GM23338 (cell line): ENCODE measurements around the gene TRIM23. TPM values are rescaled to one million over a fixed set of nuclear protein-coding genes. Genes with fewer than 3 reads are reported as not detected.

Experiments
- ATAC-seq: fragments of 200-7000 bp; cut with Tn5 transposase; 3 replicates; pipeline ENCODE4 v1.9.1; 2020
- DNase-seq: peaks from one replicate; pipeline ENCODE4 v3.0.0-alpha.2; 2015; ENCODE audit warnings: low spot score
- H2AFZ ChIP-seq: fragments of 200-600 bp; sonication (generic); 2 replicates; pipeline ENCODE4 v1.8.0; 2016; ENCODE audit warnings: antibody characterized with exemption, mild to moderate bottlenecking, moderate library complexity
- H3F3A ChIP-seq: fragments of 200-600 bp; sonication (generic); replicated peaks from 2 replicates; pipeline ENCODE4 v1.8.0; 2017; ENCODE audit warnings: antibody characterized with exemption, mixed run types, low read depth
- H3K27ac ChIP-seq: fragments of 200-600 bp; sonication (generic); 2 replicates; pipeline ENCODE4 v1.6.1; 2016; ENCODE audit warnings: low read depth
- H3K27me3 ChIP-seq: fragments of 200-600 bp; sonication (generic); 2 replicates; pipeline ENCODE4 v1.8.0; 2016; ENCODE audit warnings: mild to moderate bottlenecking, mixed run types, moderate library complexity; ENCODE audit not compliant: insufficient read depth
- H3K36me3 ChIP-seq: fragments of 200-600 bp; sonication (generic); 2 replicates; pipeline ENCODE4 v1.8.0; 2016; ENCODE audit warnings: mild to moderate bottlenecking; ENCODE audit not compliant: insufficient read depth
- H3K4me1 ChIP-seq: fragments of 200-600 bp; sonication (generic); 2 replicates; pipeline ENCODE4 v1.8.0; 2016; ENCODE audit warnings: mild to moderate bottlenecking, moderate library complexity; ENCODE audit not compliant: insufficient read depth
- H3K4me2 ChIP-seq: fragments of 200-600 bp; sonication (generic); 2 replicates; pipeline ENCODE4 v1.7.1; 2017; ENCODE audit warnings: mixed run types
- H3K4me3 ChIP-seq: fragments of 200-600 bp; sonication (generic); 2 replicates; pipeline ENCODE4 v1.6.1; 2016; ENCODE audit warnings: mixed run types
- H3K79me2 ChIP-seq: fragments of 200-600 bp; sonication (generic); replicated peaks from 2 replicates; pipeline ENCODE4 v1.8.0; 2017; ENCODE audit warnings: mild to moderate bottlenecking; ENCODE audit not compliant: insufficient read depth
- H3K9me2 ChIP-seq: fragments of 200-600 bp; sonication (generic); 2 replicates; pipeline ENCODE4 v1.8.0; 2017; ENCODE audit not compliant: insufficient read depth
- H4K20me1 ChIP-seq: fragments of 200-600 bp; sonication (generic); replicated peaks from 2 replicates; pipeline ENCODE4 v1.8.0; 2017; ENCODE audit warnings: mild to moderate bottlenecking; ENCODE audit not compliant: insufficient read depth
- H3K27ac Mint-ChIP-seq: 2 replicates; pipeline ENCODE4 v1.8.0; 2020; ENCODE audit warnings: inconsistent platforms, mild to moderate bottlenecking, moderate library complexity, mixed read lengths
- H3K27me3 Mint-ChIP-seq: 3 replicates; pipeline ENCODE4 v1.8.0; 2022; ENCODE audit warnings: low read depth, mild to moderate bottlenecking, moderate library complexity, mixed read lengths, inconsistent platforms; ENCODE audit not compliant: insufficient read depth, poor library complexity
- H3K36me3 Mint-ChIP-seq: 3 replicates; pipeline ENCODE4 v1.8.0; 2021; ENCODE audit warnings: low read depth, mild to moderate bottlenecking, inconsistent platforms, moderate library complexity, mixed read lengths
- H3K4me1 Mint-ChIP-seq: 3 replicates; pipeline ENCODE4 v1.8.0; 2020; ENCODE audit warnings: mild to moderate bottlenecking, inconsistent platforms, mixed read lengths
- H3K4me3 Mint-ChIP-seq: 3 replicates; pipeline ENCODE4 v1.8.0; 2021; ENCODE audit warnings: moderate library complexity, mild to moderate bottlenecking, inconsistent platforms, mixed read lengths
- H3K9me3 Mint-ChIP-seq: 3 replicates; pipeline ENCODE4 v1.8.0; 2020; ENCODE audit warnings: moderate library complexity, mild to moderate bottlenecking, inconsistent platforms, mixed read lengths
- CREB1 ChIP-seq: fragments of 250-450 bp; sonication (Bioruptor Pico); IDR thresholded peaks from 2 replicates; pipeline ENCODE4 v1.5.0; 2020; ENCODE audit warnings: low read depth, mild to moderate bottlenecking, moderate library complexity
- EZH2 ChIP-seq: fragments of 200-600 bp; sonication (generic); IDR thresholded peaks from one replicate; pipeline ENCODE4 v1.8.0; 2017; ENCODE audit warnings: antibody characterized with exemption, mild to moderate bottlenecking, low read depth; ENCODE audit not compliant: unreplicated experiment
- EZH2phosphoT487 ChIP-seq: fragments of 200-600 bp; sonication (generic); IDR thresholded peaks from one replicate; pipeline ENCODE4 v1.8.1; 2018; ENCODE audit warnings: antibody characterized with exemption; ENCODE audit not compliant: unreplicated experiment
- JUNB ChIP-seq: IDR thresholded peaks from one replicate; pipeline ENCODE4 v1.6.1; 2016; ENCODE audit warnings: antibody characterized with exemption; ENCODE audit not compliant: unreplicated experiment
- NANOG ChIP-seq: IDR thresholded peaks from 2 replicates; pipeline ENCODE4 v1.6.1; 2016; ENCODE audit warnings: antibody characterized with exemption, borderline replicate concordance
- POLR2AphosphoS5 ChIP-seq: IDR thresholded peaks from 2 replicates; pipeline ENCODE4 v1.6.1; 2016; ENCODE audit warnings: antibody characterized with exemption, low read depth
- REST ChIP-seq: IDR thresholded peaks from one replicate; pipeline ENCODE4 v1.6.1; 2018; ENCODE audit warnings: antibody characterized with exemption; ENCODE audit not compliant: unreplicated experiment
- STAT1 ChIP-seq: IDR thresholded peaks from one replicate; pipeline ENCODE4 v1.6.1; 2016; ENCODE audit warnings: antibody characterized with exemption; ENCODE audit not compliant: unreplicated experiment
- ZNF114 ChIP-seq: fragments of 250-450 bp; sonication (Bioruptor Pico); IDR thresholded peaks from 2 replicates; pipeline ENCODE4 v1.5.0; 2020; ENCODE audit warnings: mild to moderate bottlenecking, moderate library complexity
- ZNF331 ChIP-seq: fragments of 250-450 bp; sonication (Bioruptor Pico); IDR thresholded peaks from 2 replicates; pipeline ENCODE4 v1.5.0; 2020; ENCODE audit warnings: low read depth, mild to moderate bottlenecking, moderate library complexity
- ZNF462 ChIP-seq: fragments of 250-450 bp; sonication (Bioruptor Pico); IDR thresholded peaks from 2 replicates; pipeline ENCODE4 v1.5.0; 2020; ENCODE audit warnings: mild to moderate bottlenecking, moderate library complexity
- polyA plus RNA-seq: library from polyadenylated mRNA; unstranded; fragments of >200 nt; fragmentation: Nextera tagmentation; extraction: Ambion mirVana; gene quantifications from 2 replicates; pipeline ENCODE4 v1.2.1, GENCODE V29; 2016
- total RNA-seq: library from RNA; depleted of rRNA; stranded (reverse); fragments of >200 nt; shearing (Covaris generic); gene quantifications from 2 replicates; pipeline ENCODE4 v1.2.3, GENCODE V29; 2014
- TF ChIP-seq, protein P1 (sequence below), 2 experiments: fragments of 200-600 bp in 1 of 2; sonication (generic) in 1 of 2; conservative IDR thresholded peaks; 2 replicates each; pipeline versions ENCODE4 v1.5.1 to v1.6.1; 2016 to 2017; ENCODE audit warnings: antibody characterized with exemption in 2 of 2, low read depth in 2 of 2, mild to moderate bottlenecking in 2 of 2, moderate library complexity in 1 of 2
- TF ChIP-seq, protein P2 (sequence below): IDR thresholded peaks from 2 replicates; pipeline ENCODE4 v1.6.1; 2016; ENCODE audit warnings: antibody characterized with exemption

Gene TRIM23
- total and polyA plus RNA-seq, 2 experiments from 2014 or later, result 5.4 to 10.4 TPM

- H2AFZ ChIP-seq, result no peak overlapping the region
- no peak overlapping the region for H3K27ac ChIP-seq
- no peak overlapping the region for H3K4me3 ChIP-seq
- ATAC-seq (no peak), DNase-seq (no peak)
- no peaks in the 10 kb centered on the region; the same call in 1 of the 2 replicates for H4K20me1 ChIP-seq
- Mint-ChIP-seq H3K4me1 (no peaks in the 10 kb centered on the region), H3K9me3 (no peaks in the 10 kb centered on the region), H3K36me3 (peaks cover 55% of the 10 kb centered on the region), H3K27ac (no peak overlapping the region), H3K4me3 (no peak overlapping the region), H3K27me3 (no peaks in the 10 kb centered on the region)
- H3K4me1 ChIP-seq, result no peaks in the 10 kb centered on the region
- H3K27me3 ChIP-seq, result no peaks in the 10 kb centered on the region
- H3F3A ChIP-seq, result no peaks in the 10 kb centered on the region
- no peaks in the 10 kb centered on the region for H3K79me2 ChIP-seq
- no peaks in the 10 kb centered on the region; the same call in 1 of the 2 replicates for H3K9me2 ChIP-seq
- no peak for TF ChIP-seq ZNF331 (CRISPR knock-in tag)
- TF ChIP-seq ZNF114, result no peak
- no peak for TF ChIP-seq REST
- TF ChIP-seq JUNB, result no peak
- no peak for TF ChIP-seq ZNF462 (CRISPR knock-in tag)
- TF ChIP-seq NANOG, result no peak
- no peak for TF ChIP-seq STAT1
- TF ChIP-seq POLR2AphosphoS5, result no peak
- no peak for TF ChIP-seq CREB1 (CRISPR knock-in tag)
- TF ChIP-seq, protein P1, sequence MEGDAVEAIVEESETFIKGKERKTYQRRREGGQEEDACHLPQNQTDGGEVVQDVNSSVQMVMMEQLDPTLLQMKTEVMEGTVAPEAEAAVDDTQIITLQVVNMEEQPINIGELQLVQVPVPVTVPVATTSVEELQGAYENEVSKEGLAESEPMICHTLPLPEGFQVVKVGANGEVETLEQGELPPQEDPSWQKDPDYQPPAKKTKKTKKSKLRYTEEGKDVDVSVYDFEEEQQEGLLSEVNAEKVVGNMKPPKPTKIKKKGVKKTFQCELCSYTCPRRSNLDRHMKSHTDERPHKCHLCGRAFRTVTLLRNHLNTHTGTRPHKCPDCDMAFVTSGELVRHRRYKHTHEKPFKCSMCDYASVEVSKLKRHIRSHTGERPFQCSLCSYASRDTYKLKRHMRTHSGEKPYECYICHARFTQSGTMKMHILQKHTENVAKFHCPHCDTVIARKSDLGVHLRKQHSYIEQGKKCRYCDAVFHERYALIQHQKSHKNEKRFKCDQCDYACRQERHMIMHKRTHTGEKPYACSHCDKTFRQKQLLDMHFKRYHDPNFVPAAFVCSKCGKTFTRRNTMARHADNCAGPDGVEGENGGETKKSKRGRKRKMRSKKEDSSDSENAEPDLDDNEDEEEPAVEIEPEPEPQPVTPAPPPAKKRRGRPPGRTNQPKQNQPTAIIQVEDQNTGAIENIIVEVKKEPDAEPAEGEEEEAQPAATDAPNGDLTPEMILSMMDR (conservative IDR thresholded peaks at IDR 0.05; ENCODE audit: low read depth in 2 of 2), result no peak
- TF ChIP-seq EZH2phosphoT487, result no peak
- TF ChIP-seq, protein P2, sequence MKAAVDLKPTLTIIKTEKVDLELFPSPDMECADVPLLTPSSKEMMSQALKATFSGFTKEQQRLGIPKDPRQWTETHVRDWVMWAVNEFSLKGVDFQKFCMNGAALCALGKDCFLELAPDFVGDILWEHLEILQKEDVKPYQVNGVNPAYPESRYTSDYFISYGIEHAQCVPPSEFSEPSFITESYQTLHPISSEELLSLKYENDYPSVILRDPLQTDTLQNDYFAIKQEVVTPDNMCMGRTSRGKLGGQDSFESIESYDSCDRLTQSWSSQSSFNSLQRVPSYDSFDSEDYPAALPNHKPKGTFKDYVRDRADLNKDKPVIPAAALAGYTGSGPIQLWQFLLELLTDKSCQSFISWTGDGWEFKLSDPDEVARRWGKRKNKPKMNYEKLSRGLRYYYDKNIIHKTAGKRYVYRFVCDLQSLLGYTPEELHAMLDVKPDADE, result no peak
- no peak for TF ChIP-seq EZH2
- H3K4me2 ChIP-seq, result no peak overlapping the region
- H3K36me3 ChIP-seq, result peaks cover 12% of the 10 kb centered on the region; the same call in 1 of the 2 replicates
These were observed 79.7 kb downstream of the TRIM23 start for GRCh38 chr5:65544473-65544872.
